HepG2 (cell line): ENCODE results near the gene BRCA1.

Experiments
- CTCF ChIP-seq: sonication (generic); formaldehyde crosslinking; IDR thresholded peaks from 2 replicates; pipeline ENCODE4 v1.5.0; 2020; ENCODE audit warnings: mild to moderate bottlenecking, missing genetic modification reagents, moderate library complexity
- KAT2B ChIP-seq: fragments of 150-350 bp; IDR thresholded peaks from 2 replicates; pipeline ENCODE4 v1.6.1; 2014; ENCODE audit warnings: low read depth, low read length, borderline replicate concordance
- MYC ChIP-seq: sonication (generic); formaldehyde crosslinking; IDR thresholded peaks from 2 replicates; pipeline ENCODE4 v1.9.0; 2021; ENCODE audit warnings: missing genetic modification reagents, borderline replicate concordance
- REST ChIP-seq, 2 experiments: IDR thresholded peaks; 2 replicates each; pipeline ENCODE4 v1.6.1; 2011 to 2012; ENCODE audit warnings: low read length in 2 of 2, borderline replicate concordance in 1 of 2, low read depth in 1 of 2, mild to moderate bottlenecking in 1 of 2, moderate library complexity in 1 of 2

DNA sequence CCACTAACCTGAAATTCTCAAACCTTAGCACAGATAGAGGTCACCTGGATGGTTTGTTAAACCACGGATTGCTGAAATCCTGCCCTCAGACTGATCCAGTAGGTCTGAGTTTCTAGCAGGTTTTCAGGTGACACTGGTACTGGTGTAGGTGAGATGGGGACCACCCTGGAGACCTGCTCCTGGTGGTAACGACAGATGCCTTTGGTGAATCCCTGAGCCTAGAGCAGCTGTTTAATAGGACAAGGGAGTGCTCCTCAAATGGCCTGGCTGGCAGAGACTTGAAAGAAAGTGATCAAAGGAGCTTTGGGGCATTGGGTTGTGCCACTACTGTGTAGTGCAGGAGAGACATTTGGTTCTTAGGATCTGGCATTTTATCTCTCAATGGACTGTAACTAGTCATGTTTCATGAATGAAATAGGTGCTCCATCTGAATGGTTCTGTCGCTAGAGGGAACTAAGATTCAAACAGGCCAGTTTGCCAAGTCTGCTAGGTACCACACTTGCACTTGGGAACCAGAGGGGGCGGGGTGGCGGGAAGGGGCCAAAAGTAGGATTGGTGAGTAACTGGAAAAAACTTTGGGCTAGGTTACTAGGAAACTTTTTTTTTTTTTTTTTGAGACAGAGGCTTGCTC lies 121.5 kb downstream of the BRCA1 start:
- TF ChIP-seq MYC (CRISPR knock-in tag) (no peak), REST (IDR thresholded peaks at IDR 0.05; ENCODE audit: borderline replicate concordance in 1 of 2, low read depth in 1 of 2, low read length in 2 of 2) (no peak), KAT2B (no peak), CTCF (CRISPR knock-in tag) (0 out of 2 replicates have a peak, but pooled peaks have one; percentile 18)
